Natural killer cell (primary cell): ENCODE results near the gene IL4R. TPM values are rescaled to one million over a fixed set of nuclear protein-coding genes. Genes with fewer than 3 reads are reported as not detected.

Source experiments
- ATAC-seq, 3 donors: fragments of 150-1000 bp in 2 of 3; fragments of 200-7000 bp in 1 of 3; cut with Tn5 transposase; 1 replicate in 1 of 3; 2 replicates in 2 of 3; pipeline ENCODE4 v1.10.0; 2021; ENCODE audit warnings: mild to moderate bottlenecking in 2 of 3, moderate library complexity in 2 of 3
- DNase-seq, 2 donors: peaks; one replicate each; pipeline versions ENCODE4 v3.0.0 to v3.0.0-alpha.2; 2013 to 2021; ENCODE audit warnings: mixed read lengths in 1 of 2
- H3K27ac ChIP-seq: one replicate; pipeline ENCODE4 v1.5.1; 2013; ENCODE audit warnings: mild to moderate bottlenecking, low read length
- H3K27me3 ChIP-seq: one replicate; pipeline ENCODE4 v1.6.1; 2013; ENCODE audit warnings: low read length; ENCODE audit not compliant: control insufficient read depth, insufficient read depth
- H3K36me3 ChIP-seq: one replicate; pipeline ENCODE4 v1.6.1; 2013; ENCODE audit warnings: low read length; ENCODE audit not compliant: control insufficient read depth, insufficient read depth
- H3K4me1 ChIP-seq: one replicate; pipeline ENCODE4 v1.6.1; 2013; ENCODE audit warnings: low read length; ENCODE audit not compliant: control insufficient read depth, insufficient read depth
- H3K4me3 ChIP-seq: one replicate; pipeline ENCODE4 v1.5.1; 2013; ENCODE audit warnings: low read length
- H3K9me3 ChIP-seq: one replicate; pipeline ENCODE4 v1.6.1; 2013; ENCODE audit warnings: low read length; ENCODE audit not compliant: control insufficient read depth, insufficient read depth
- H3K27ac Mint-ChIP-seq, 2 donors: one replicate each; pipeline ENCODE4 v1.8.0; 2022; ENCODE audit warnings: mild to moderate bottlenecking in 2 of 2, mixed read lengths in 2 of 2, moderate library complexity in 1 of 2
- H3K27me3 Mint-ChIP-seq, 2 donors: one replicate each; pipeline ENCODE4 v1.8.0; 2022; ENCODE audit warnings: low read depth in 2 of 2, mixed read lengths in 2 of 2
- H3K36me3 Mint-ChIP-seq: one replicate; pipeline ENCODE4 v1.8.0; 2022; ENCODE audit warnings: mixed read lengths
- H3K4me1 Mint-ChIP-seq, 2 donors: one replicate each; pipeline ENCODE4 v1.8.0; 2022; ENCODE audit warnings: mixed read lengths in 2 of 2
- H3K4me3 Mint-ChIP-seq: one replicate; pipeline ENCODE4 v1.8.0; 2022; ENCODE audit warnings: mild to moderate bottlenecking, moderate library complexity, mixed read lengths
- H3K9me3 Mint-ChIP-seq, 2 donors: one replicate each; pipeline ENCODE4 v1.8.0; 2022; ENCODE audit warnings: mixed read lengths in 2 of 2
- WGBS: methylation state at CpG from one replicate; pipeline ENCODE4 v1.1.7; 2013; ENCODE audit warnings: missing lambda C conversion rate; ENCODE audit not compliant: insufficient coverage; 5-methylcytosine and 5-hydroxymethylcytosine counted together
- intact Hi-C: fragments of 100-400 bp; cut with micrococcal nuclease; formaldehyde crosslinking; loops from one replicate; pipeline ENCODE4 v1.14.2; 2022
- total RNA-seq, 4 donors: library from RNA; stranded (reverse); fragments of 120-200 nt in 1 of 4; gene quantifications; one replicate each; pipeline versions ENCODE4 v1.2.3 to v1.2.4, GENCODE V29; 2013 to 2022
- TF ChIP-seq, protein P1 (sequence below): fragments of 200-600 bp; IDR thresholded peaks from one replicate; pipeline ENCODE4 v1.8.0; 2022; ENCODE audit warnings: antibody characterized with exemption

The IL4R gene
- total RNA-seq, 3 donors from 2014 or later (not counting 1 experiment from before 2014, with no cell fraction given) = 70.2 to 87.2 (median 86.0) TPM

- H3K4me1 Mint-ChIP-seq = peaks cover 6 to 10% of the 10 kb centered on the region in 2 donors
- TF ChIP-seq, protein P1, sequence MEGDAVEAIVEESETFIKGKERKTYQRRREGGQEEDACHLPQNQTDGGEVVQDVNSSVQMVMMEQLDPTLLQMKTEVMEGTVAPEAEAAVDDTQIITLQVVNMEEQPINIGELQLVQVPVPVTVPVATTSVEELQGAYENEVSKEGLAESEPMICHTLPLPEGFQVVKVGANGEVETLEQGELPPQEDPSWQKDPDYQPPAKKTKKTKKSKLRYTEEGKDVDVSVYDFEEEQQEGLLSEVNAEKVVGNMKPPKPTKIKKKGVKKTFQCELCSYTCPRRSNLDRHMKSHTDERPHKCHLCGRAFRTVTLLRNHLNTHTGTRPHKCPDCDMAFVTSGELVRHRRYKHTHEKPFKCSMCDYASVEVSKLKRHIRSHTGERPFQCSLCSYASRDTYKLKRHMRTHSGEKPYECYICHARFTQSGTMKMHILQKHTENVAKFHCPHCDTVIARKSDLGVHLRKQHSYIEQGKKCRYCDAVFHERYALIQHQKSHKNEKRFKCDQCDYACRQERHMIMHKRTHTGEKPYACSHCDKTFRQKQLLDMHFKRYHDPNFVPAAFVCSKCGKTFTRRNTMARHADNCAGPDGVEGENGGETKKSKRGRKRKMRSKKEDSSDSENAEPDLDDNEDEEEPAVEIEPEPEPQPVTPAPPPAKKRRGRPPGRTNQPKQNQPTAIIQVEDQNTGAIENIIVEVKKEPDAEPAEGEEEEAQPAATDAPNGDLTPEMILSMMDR = no peak
- no peak overlapping the region for H3K4me3 ChIP-seq
- H3K36me3 Mint-ChIP-seq = no peaks in the 10 kb centered on the region
- H3K4me1 ChIP-seq = no peaks in the 10 kb centered on the region
- no peaks in the 10 kb centered on the region for H3K9me3 ChIP-seq
- H3K36me3 ChIP-seq = peaks cover 32% of the 10 kb centered on the region
- ATAC-seq (no peak), DNase-seq (no peak)
- H3K27me3 ChIP-seq = no peaks in the 10 kb centered on the region
- no peaks in the 10 kb centered on the region for H3K27me3 Mint-ChIP-seq
- no peak overlapping the region for H3K4me3 Mint-ChIP-seq
- no peak overlapping the region for H3K27ac Mint-ChIP-seq
- H3K9me3 Mint-ChIP-seq = no peaks in the 10 kb centered on the region
- intact Hi-C loops = no loop called here
- 95% methylated on average over 10 of the region's 10 CpGs for WGBS
- no peak overlapping the region for H3K27ac ChIP-seq
Observed at GRCh38 chr16:27334192-27334764, 20.5 kb downstream of the IL4R start.

GRCh38 chr16:27334838-27335237, 21.1 kb downstream of the IL4R start:
- TF ChIP-seq, protein P1 = no peak
- H3K4me3 ChIP-seq = no peak overlapping the region
- intact Hi-C loops = no loop called here
- H3K4me1 ChIP-seq = no peaks in the 10 kb centered on the region
- no peaks in the 10 kb centered on the region for H3K27me3 ChIP-seq
- H3K4me1 Mint-ChIP-seq = peaks cover under 1 to 6% of the 10 kb centered on the region in 2 donors
- no peak overlapping the region for H3K27ac ChIP-seq
- DNase-seq (no peak), ATAC-seq (no peak)
- H3K9me3 ChIP-seq = no peaks in the 10 kb centered on the region
- H3K4me3 Mint-ChIP-seq = no peak overlapping the region
- no peak overlapping the region for H3K27ac Mint-ChIP-seq
- no peaks in the 10 kb centered on the region for H3K9me3 Mint-ChIP-seq
- H3K27me3 Mint-ChIP-seq = no peaks in the 10 kb centered on the region
- H3K36me3 Mint-ChIP-seq = no peaks in the 10 kb centered on the region
- peaks cover 36% of the 10 kb centered on the region for H3K36me3 ChIP-seq
- 94% methylated on average over 7 of the region's 7 CpGs for WGBS

DNA sequence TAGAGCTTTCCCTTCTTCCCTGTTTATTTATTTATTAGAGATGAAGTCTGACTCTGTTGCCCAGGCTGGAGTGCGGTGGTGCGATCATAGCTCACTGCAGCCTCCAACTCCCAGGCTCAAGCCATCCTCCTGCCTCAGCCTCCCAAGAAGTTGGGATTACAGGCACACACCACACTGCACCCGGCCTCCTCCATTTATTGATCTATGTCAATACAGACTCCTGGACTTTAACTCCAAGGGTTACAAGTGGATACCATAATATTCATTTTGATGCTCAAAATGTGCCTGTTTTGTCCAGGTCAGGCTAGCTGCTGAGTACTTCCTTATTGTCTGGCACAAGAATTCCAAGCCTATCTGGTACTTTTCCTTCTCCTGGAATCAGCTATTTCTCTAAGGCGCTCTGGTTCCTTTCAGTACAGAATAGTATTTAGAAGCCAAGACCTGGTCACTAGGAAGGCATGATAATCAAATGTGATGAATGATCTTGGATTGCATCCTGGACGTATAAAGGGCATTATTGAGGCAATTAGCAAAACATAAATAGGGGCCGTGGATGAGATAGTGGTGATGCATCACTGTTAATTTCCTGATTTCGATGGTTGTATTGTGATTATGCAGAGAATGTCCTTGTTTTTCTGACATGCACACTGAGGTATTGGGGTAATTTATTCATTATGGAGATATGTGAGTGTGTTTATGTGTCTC, 21.7 kb downstream of the IL4R start:
- Histone ChIP-seq H3K27me3 (no peaks in the 10 kb centered on the region), H3K4me1 (no peaks in the 10 kb centered on the region), H3K27ac (no peak overlapping the region), H3K36me3 (peaks cover 42% of the 10 kb centered on the region), H3K4me3 (no peak overlapping the region), H3K9me3 (no peaks in the 10 kb centered on the region)
- H3K9me3 Mint-ChIP-seq = no peaks in the 10 kb centered on the region
- TF ChIP-seq, protein P1 = no peak
- DNase-seq = no peak
- intact Hi-C loops = no loop called here
- H3K36me3 Mint-ChIP-seq = no peaks in the 10 kb centered on the region
- WGBS = 96% methylated on average over 7 of the region's 7 CpGs
- H3K4me3 Mint-ChIP-seq = no peak overlapping the region
- ATAC-seq = no peak
- no peak overlapping the region for H3K27ac Mint-ChIP-seq
- H3K4me1 Mint-ChIP-seq = peaks cover 0 to 5% of the 10 kb centered on the region in 2 donors
- H3K27me3 Mint-ChIP-seq = no peaks in the 10 kb centered on the region
